Right atrium auricular region (tissue), 2 donors: ENCODE results near the gene SARS1. TPM values are rescaled to one million over a fixed set of nuclear protein-coding genes. Genes with fewer than 3 reads are reported as not detected.

Source experiments
- DNase-seq: peaks from one replicate; pipeline ENCODE4 v3.0.0-alpha.2; 2019; ENCODE audit warnings: low spot score
- H3K27ac ChIP-seq, 2 donors: fragments of 200-600 bp; sonication (generic); 1 replicate in 1 of 2; 2 replicates in 1 of 2; pipeline ENCODE4 v1.5.1; 2016 to 2019
- H3K27me3 ChIP-seq, 2 donors: fragments of 200-600 bp; sonication (generic); one replicate each; pipeline versions ENCODE4 v1.5.1 to v1.6.0; 2017 to 2019
- H3K36me3 ChIP-seq: fragments of 200-600 bp; sonication (generic); one replicate; pipeline ENCODE4 v1.5.1; 2016
- H3K4me1 ChIP-seq, 2 donors: fragments of 200-600 bp; sonication (generic); one replicate each; pipeline versions ENCODE4 v1.5.1 to v1.6.0; 2017 to 2019
- H3K4me3 ChIP-seq, 2 donors: fragments of 200-600 bp; sonication (generic); 1 replicate in 1 of 2; 2 replicates in 1 of 2; pipeline ENCODE4 v1.5.1; 2017 to 2019; ENCODE audit warnings: mild to moderate bottlenecking in 1 of 2, moderate library complexity in 1 of 2
- H3K9me3 ChIP-seq, 2 donors: fragments of 200-600 bp; sonication (generic); one replicate each; pipeline ENCODE4 v1.5.1; 2019
- total RNA-seq, 2 donors: library from RNA; depleted of rRNA; stranded (reverse); fragments of >200 nt; gene quantifications; one replicate each; pipeline ENCODE4 v1.1.0, GENCODE V29; 2016
- TF ChIP-seq, protein P1 (sequence below), 2 donors: fragments of 200-600 bp; sonication (generic); IDR thresholded peaks; one replicate each; pipeline ENCODE4 v1.5.1; 2019; ENCODE audit warnings: antibody characterized with exemption in 2 of 2

The SARS1 gene
- total RNA-seq, 2 donors from 2014 or later = 108 to 130 TPM

GRCh38 chr1:109253803-109254620, 40.3 kb downstream of the SARS1 start:
- Histone ChIP-seq H3K27me3 (no peaks in the 10 kb centered on the region), H3K27ac (peak overlapping the region; percentile 88 to 94), H3K4me1 (peaks cover 0 to 48% of the 10 kb centered on the region in 2 donors), H3K36me3 (peaks cover 6% of the 10 kb centered on the region), H3K9me3 (no peaks in the 10 kb centered on the region), H3K4me3 (no peak overlapping the region)
- TF ChIP-seq, protein P1, sequence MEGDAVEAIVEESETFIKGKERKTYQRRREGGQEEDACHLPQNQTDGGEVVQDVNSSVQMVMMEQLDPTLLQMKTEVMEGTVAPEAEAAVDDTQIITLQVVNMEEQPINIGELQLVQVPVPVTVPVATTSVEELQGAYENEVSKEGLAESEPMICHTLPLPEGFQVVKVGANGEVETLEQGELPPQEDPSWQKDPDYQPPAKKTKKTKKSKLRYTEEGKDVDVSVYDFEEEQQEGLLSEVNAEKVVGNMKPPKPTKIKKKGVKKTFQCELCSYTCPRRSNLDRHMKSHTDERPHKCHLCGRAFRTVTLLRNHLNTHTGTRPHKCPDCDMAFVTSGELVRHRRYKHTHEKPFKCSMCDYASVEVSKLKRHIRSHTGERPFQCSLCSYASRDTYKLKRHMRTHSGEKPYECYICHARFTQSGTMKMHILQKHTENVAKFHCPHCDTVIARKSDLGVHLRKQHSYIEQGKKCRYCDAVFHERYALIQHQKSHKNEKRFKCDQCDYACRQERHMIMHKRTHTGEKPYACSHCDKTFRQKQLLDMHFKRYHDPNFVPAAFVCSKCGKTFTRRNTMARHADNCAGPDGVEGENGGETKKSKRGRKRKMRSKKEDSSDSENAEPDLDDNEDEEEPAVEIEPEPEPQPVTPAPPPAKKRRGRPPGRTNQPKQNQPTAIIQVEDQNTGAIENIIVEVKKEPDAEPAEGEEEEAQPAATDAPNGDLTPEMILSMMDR (IDR thresholded peaks at IDR 0.05) = no peak
- DNase-seq = no peak

DNA sequence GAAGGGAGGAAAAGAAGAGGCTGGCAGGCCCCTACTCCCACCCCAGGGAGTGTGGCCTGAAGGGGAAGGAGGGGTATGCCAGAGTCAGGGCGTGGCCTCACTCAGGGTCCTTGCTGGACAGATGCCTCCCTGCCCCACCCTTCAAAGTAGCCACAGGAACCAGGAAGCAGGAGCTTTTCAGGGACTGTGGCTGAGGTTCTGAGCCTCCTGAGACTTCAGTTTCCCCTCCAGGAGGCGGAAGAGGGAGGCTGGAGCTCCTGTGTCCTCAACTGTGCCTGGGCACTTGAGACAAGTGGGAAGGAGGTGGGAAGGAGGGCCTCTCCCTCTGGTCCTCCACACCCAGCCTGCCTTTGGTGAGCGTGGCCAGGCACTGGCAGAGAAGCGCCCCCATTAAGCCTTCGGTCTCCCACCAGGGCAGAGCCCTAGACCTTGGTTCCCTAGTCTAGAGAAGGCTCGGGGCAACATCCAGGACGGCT, 40.9 kb downstream of the SARS1 start:
- Histone ChIP-seq H3K4me3 (no peak overlapping the region), H3K9me3 (no peaks in the 10 kb centered on the region), H3K36me3 (peaks cover 6% of the 10 kb centered on the region), H3K27me3 (no peaks in the 10 kb centered on the region), H3K4me1 (peaks cover 0 to 45% of the 10 kb centered on the region in 2 donors), H3K27ac (peak overlapping the region; percentile 88 to 94)
- DNase-seq = no peak
- TF ChIP-seq, protein P1 (IDR thresholded peaks at IDR 0.05) = no peak

GRCh38 chr1:109255097-109255651, 41.5 kb downstream of the SARS1 start:
- no peak for DNase-seq
- no peak overlapping the region for H3K4me3 ChIP-seq
- TF ChIP-seq, protein P1 (IDR thresholded peaks at IDR 0.05) = no peak
- H3K27ac ChIP-seq = peak overlapping the region; percentile 88 to 94
- H3K36me3 ChIP-seq = peaks cover 6% of the 10 kb centered on the region
- H3K4me1 ChIP-seq = peaks cover 0 to 42% of the 10 kb centered on the region in 2 donors
- no peaks in the 10 kb centered on the region for H3K9me3 ChIP-seq
- no peaks in the 10 kb centered on the region for H3K27me3 ChIP-seq

DNA sequence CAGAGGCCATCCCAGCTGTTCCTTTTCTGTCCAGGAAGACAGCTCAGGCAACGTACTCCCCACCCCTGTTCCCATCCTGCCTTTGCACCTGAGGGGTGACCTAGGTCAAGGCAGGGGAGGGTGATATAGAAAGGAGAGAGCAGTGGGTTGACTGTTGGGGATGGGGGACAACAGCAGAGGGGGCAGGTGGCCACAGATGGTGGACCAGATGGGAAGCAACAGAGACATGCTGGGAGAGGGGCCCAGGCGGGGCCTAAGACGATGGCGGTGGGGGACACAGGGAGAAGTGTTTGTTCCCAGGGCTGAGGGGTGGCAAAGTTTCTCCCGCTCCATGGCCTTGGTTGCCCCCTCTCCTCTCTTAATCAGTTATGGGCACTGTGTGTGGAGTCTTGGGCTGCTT, 42.0 kb downstream of the SARS1 start:
- H3K4me3 ChIP-seq = no peak overlapping the region
- peaks cover 0 to 37% of the 10 kb centered on the region in 2 donors for H3K4me1 ChIP-seq
- no peaks in the 10 kb centered on the region for H3K27me3 ChIP-seq
- DNase-seq = no peak
- TF ChIP-seq, protein P1 (IDR thresholded peaks at IDR 0.05) = no peak
- H3K36me3 ChIP-seq = peaks cover 6% of the 10 kb centered on the region
- H3K27ac ChIP-seq = peak overlapping the region in 1 of 2 donors; percentile 94
- no peaks in the 10 kb centered on the region for H3K9me3 ChIP-seq

DNA sequence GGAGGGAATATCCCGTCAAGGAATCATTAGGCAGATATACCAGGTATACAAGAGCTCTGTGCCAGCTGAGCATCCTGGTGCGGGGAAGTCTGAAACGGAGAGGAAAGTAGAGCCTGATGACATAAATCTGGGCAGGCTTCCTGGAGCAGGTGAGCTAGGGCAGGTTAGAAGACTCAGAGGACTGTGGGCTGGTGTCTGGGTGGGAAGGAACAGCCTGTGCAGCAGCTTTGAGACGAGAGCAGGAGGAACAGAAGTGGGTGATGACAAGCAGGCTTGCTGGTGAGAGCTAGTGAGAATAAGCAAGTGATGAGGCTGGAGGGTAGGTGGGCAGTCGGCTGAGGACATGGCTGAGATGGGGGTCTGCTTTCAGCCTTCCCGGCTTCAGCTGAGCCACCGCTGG, 42.4 kb downstream of the SARS1 start:
- H3K4me3 ChIP-seq = no peak overlapping the region
- peaks cover 0 to 36% of the 10 kb centered on the region in 2 donors for H3K4me1 ChIP-seq
- no peaks in the 10 kb centered on the region for H3K27me3 ChIP-seq
- peaks cover 6% of the 10 kb centered on the region for H3K36me3 ChIP-seq
- H3K27ac ChIP-seq = no peak overlapping the region
- TF ChIP-seq, protein P1 (IDR thresholded peaks at IDR 0.05) = no peak
- no peak for DNase-seq
- H3K9me3 ChIP-seq = no peaks in the 10 kb centered on the region
